ENCODE results near the gene ST3GAL6.

DNA sequence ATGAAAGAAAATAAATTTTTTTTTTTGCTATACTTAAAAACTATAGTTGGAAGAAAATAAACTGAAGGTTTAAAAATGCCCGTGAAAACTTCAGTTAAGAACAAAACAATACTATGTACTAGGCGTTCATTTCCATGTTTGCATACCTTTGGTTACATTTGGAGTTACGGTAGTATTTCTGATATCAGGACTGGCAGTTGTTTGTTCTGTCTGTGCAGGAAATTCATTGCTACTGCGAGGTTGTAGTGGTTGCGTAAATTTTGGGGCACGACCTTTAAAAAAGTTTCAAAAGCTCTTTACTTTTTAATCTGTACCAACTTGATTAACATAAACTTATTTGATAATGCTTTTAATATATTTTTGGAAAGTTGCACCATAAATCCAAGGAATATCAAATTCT lies 47.9 kb downstream of the ST3GAL6 start:
- TF ChIP-seq, protein P1, sequence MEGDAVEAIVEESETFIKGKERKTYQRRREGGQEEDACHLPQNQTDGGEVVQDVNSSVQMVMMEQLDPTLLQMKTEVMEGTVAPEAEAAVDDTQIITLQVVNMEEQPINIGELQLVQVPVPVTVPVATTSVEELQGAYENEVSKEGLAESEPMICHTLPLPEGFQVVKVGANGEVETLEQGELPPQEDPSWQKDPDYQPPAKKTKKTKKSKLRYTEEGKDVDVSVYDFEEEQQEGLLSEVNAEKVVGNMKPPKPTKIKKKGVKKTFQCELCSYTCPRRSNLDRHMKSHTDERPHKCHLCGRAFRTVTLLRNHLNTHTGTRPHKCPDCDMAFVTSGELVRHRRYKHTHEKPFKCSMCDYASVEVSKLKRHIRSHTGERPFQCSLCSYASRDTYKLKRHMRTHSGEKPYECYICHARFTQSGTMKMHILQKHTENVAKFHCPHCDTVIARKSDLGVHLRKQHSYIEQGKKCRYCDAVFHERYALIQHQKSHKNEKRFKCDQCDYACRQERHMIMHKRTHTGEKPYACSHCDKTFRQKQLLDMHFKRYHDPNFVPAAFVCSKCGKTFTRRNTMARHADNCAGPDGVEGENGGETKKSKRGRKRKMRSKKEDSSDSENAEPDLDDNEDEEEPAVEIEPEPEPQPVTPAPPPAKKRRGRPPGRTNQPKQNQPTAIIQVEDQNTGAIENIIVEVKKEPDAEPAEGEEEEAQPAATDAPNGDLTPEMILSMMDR (IDR thresholded peaks at IDR 0.05; ENCODE audit: control extremely low read depth in 1 of 3, insufficient read depth in 1 of 3, low read depth in 1 of 3, low read length in 3 of 3), result no peak
- TF ChIP-seq SIN3A (conservative IDR thresholded peaks at IDR 0.05 in 1 of 2, IDR thresholded peaks at IDR 0.05 in 1 of 2; ENCODE audit: low read depth in 1 of 2, low read length in 2 of 2) (no peak), TEAD4 (IDR thresholded peaks at IDR 0.05; ENCODE audit: low read depth, low read length) (no peak), NANOG (IDR thresholded peaks at IDR 0.05; ENCODE audit: insufficient read depth, low read depth, low read length, poor library complexity, severe bottlenecking) (no peak), POLR2AphosphoS5 (IDR thresholded peaks at IDR 0.05; ENCODE audit: low read depth, low read length) (no peak), CBX8 (IDR thresholded peaks at IDR 0.05; ENCODE audit: borderline replicate concordance, low read depth, low read length) (no peak), GABPA (IDR thresholded peaks at IDR 0.05; ENCODE audit: borderline replicate concordance, insufficient read depth, low read length) (no peak), CTBP2 (IDR thresholded peaks at IDR 0.05; ENCODE audit: borderline replicate concordance, insufficient read depth, insufficient read length, low read length) (no peak), HDAC6 (IDR thresholded peaks at IDR 0.05; ENCODE audit: low read depth, low read length) (no peak)
